NCI-H146 (cell line): Measurements from ENCODE around the gene ARHGAP4.
A peak's percentile ranks its signal among the peaks of the same experiment; 100 is the strongest.

ENCODE experiments used
- DNase-seq: peaks from one replicate; lab custom pipeline; 2025; lab: John Stamatoyannopoulos, UW

Gene ARHGAP4

GRCh38 chrX:153925739-153926551 is at the start of gene ARHGAP4:
Gene ARHGAP4, minus strand, starts transcription at chrX:153926264. Its CDS starts 62 bp downstream, at chrX:153926202.
- DNase-seq: peak; percentile 31

GRCh38 chrX:153974726-153975286 is 48.7 kb upstream of the ARHGAP4 start:
- no peak for DNase-seq

GRCh38 chrX:153974003-153974725 is 48.1 kb upstream of the ARHGAP4 start:
- DNase-seq: peak; percentile 40

- peak; percentile 85 for DNase-seq
Measured at GRCh38 chrX:153973127-153974002, 47.3 kb upstream of the ARHGAP4 start.

GRCh38 chrX:153972368-153973126 is 46.5 kb upstream of the ARHGAP4 start, which contains the start of gene TMEM187:
Gene TMEM187, plus strand, starts transcription at chrX:153972754. Its CDS starts 9,309 bp downstream, at chrX:153982063.
- peak; percentile 94 for DNase-seq

- DNase-seq: peak; percentile 93
Measured at GRCh38 chrX:153971450-153972367, 45.6 kb upstream of the ARHGAP4 start, which contains the start of gene HCFC1. Gene HCFC1, minus strand, starts transcription at chrX:153971818. Its CDS starts 978 bp downstream, at chrX:153970840.

GRCh38 chrX:153971124-153971449 is 45.0 kb upstream of the ARHGAP4 start:
- DNase-seq: peak; percentile 85

- DNase-seq: peak; percentile 51
Measured at GRCh38 chrX:153970357-153971123, 44.5 kb upstream of the ARHGAP4 start.

- DNase-seq: no peak
Measured at GRCh38 chrX:153969904-153970356, 43.9 kb upstream of the ARHGAP4 start.

- no peak for DNase-seq
Measured at GRCh38 chrX:153969125-153969903, 43.2 kb upstream of the ARHGAP4 start.

GRCh38 chrX:153968754-153969124 is 42.7 kb upstream of the ARHGAP4 start:
- DNase-seq: no peak

GRCh38 chrX:153968255-153968654 is 42.2 kb upstream of the ARHGAP4 start:
- DNase-seq: no peak

GRCh38 chrX:153967536-153968224 is 41.6 kb upstream of the ARHGAP4 start:
- DNase-seq: no peak

- DNase-seq: no peak
Measured at GRCh38 chrX:153966841-153967535, 40.9 kb upstream of the ARHGAP4 start.

- no peak for DNase-seq
Measured at GRCh38 chrX:153966283-153966688, 40.2 kb upstream of the ARHGAP4 start.

GRCh38 chrX:153965406-153965805 is 39.3 kb upstream of the ARHGAP4 start:
- no peak for DNase-seq

- no peak for DNase-seq
Measured at GRCh38 chrX:153964105-153964504, 38.0 kb upstream of the ARHGAP4 start.
